Choroid plexus epithelial cell (primary cell): Measurements from ENCODE around the gene CPLX1.

Experiments used
- DNase-seq: peaks from one replicate; pipeline ENCODE4 v3.0.0-alpha.2; 2010; ENCODE audit warnings: low read depth
- H3K4me3 ChIP-seq: 2 replicates; pipeline ENCODE4 v1.5.1; 2011; ENCODE audit warnings: low read depth, mild to moderate bottlenecking, control low read depth, low read length, moderate library complexity
- TF ChIP-seq, protein P1 (sequence below): conservative IDR thresholded peaks from 2 replicates; pipeline ENCODE4 v1.5.1; 2011; ENCODE audit warnings: low read depth, mild to moderate bottlenecking, control low read depth, inconsistent platforms, low read length, moderate library complexity

The CPLX1 gene

DNA sequence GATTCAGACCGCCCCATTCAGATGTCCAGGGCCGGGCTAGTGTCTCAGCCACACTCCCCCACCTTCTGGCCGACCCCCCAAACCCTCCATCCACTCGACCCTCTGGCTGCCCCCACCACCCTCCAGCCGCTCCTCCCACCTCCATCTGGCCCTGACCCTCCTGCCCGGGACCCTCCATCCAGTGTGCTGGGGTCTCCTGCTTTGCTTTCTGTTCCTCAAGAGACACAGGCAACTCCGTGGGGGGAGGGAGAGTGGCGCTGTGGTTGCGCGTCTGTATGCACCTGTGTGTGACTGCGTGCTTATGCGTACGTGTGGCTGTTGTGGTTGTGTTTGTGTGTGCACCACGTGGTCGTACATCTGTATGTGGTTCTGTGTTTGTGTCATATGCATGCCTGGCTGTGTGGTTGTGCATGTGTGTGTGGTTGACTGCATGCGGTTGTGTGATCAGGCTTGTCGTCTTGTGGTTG is 33.3 kb downstream of the CPLX1 start:
- H3K4me3 ChIP-seq = no peak overlapping the region
- TF ChIP-seq, protein P1, sequence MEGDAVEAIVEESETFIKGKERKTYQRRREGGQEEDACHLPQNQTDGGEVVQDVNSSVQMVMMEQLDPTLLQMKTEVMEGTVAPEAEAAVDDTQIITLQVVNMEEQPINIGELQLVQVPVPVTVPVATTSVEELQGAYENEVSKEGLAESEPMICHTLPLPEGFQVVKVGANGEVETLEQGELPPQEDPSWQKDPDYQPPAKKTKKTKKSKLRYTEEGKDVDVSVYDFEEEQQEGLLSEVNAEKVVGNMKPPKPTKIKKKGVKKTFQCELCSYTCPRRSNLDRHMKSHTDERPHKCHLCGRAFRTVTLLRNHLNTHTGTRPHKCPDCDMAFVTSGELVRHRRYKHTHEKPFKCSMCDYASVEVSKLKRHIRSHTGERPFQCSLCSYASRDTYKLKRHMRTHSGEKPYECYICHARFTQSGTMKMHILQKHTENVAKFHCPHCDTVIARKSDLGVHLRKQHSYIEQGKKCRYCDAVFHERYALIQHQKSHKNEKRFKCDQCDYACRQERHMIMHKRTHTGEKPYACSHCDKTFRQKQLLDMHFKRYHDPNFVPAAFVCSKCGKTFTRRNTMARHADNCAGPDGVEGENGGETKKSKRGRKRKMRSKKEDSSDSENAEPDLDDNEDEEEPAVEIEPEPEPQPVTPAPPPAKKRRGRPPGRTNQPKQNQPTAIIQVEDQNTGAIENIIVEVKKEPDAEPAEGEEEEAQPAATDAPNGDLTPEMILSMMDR = no peak
- no peak for DNase-seq

- TF ChIP-seq, protein P1 = no peak
- no peak for DNase-seq
- H3K4me3 ChIP-seq = no peak overlapping the region
Measured at GRCh38 chr4:791898-792625, 33.9 kb downstream of the CPLX1 start.

DNA sequence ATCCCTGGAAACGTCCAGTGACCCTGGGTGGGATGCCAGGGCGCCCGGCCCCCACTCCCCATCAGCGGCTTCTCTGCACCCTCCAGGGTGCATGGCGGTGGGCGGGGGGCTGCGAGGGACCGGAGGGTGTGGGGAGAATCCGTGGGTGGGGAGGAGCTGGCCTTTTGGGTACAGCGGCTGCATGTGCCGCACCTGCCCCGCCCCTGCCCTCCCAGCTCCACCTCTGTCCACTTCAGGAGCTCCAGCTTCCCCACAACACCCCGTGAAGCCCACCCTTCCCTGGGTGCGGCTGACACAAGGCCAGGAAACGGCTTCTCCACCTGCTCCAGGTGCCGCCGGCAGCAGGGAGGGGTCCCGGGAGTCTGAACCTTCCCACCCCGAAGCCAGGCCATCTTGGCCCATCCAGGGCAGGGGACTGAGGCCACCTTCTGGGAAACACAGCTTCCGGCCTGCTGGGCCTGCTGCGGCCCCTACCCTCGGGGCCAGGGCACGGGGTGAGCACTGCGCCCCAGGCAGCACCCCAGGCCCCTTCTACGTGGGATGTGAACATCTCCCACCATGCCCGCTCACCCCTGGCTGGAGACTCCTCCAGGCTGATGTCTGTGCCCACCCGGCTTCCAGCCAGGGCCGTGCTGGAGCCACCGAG is 34.6 kb downstream of the CPLX1 start:
- TF ChIP-seq, protein P1 = no peak
- no peak for DNase-seq
- no peak overlapping the region for H3K4me3 ChIP-seq

DNA sequence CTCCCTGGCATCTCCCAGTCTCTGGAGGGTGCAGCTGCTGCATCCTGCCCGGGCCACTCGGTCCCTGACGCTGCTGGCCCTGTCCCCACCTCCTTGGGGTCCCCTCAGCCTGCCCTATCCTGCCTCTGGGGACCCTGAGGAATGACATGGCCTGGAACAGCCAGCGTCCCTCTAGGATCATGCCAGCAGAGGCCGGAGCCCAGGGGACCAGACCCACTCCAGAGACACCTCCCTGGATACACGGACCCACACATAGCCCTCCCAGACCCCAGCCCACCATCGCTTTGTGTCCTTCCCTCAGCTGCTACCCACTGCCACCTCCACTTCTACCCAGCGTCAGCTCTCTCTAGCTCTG is 35.5 kb downstream of the CPLX1 start:
- DNase-seq = no peak
- TF ChIP-seq, protein P1 = no peak
- H3K4me3 ChIP-seq = no peak overlapping the region

GRCh38 chr4:789571-790465 is 36.1 kb downstream of the CPLX1 start:
- TF ChIP-seq, protein P1 = no peak
- H3K4me3 ChIP-seq = no peak overlapping the region
- no peak for DNase-seq

DNA sequence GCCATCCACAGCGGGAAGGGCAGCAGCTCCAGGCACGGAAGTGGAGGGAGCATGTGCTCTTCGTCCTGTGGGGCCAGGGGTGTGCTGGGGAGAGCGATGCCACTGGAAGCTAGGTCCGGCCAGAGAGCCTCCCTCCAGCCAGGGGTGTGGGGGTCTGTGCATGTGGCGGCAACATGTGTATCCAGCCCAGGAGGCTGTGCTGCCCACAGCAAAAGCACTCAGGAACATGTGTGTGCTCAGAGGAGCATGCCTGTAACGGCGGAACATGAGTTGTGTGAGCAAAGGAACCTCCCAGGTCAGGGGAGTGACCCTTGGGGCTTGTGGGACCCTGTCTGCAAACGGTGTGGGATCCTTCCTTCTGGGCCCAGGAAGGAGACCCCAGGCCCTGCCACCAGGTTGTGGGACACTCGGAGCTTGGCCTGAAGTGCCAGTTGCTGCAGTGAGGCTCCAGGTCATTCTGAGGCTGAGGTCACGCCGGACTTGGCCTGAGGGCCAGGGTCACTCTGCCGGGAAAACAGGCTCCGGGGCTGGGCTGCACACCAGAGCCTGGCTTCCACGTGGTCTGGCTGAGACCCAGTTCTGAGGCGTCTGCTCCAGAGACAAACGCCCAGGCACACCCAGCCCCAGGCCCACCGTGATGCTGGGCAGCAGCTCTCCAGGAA is 37.2 kb downstream of the CPLX1 start:
- TF ChIP-seq, protein P1 = no peak
- no peak overlapping the region for H3K4me3 ChIP-seq

More for the DNA sequence above, 37.2 kb downstream of the CPLX1 start:
- DNase-seq = no peak
